Stomach smooth muscle (tissue), 2 donors: ENCODE data around the gene RXYLT1.

Source experiments
- H3K27ac ChIP-seq: one replicate; pipeline ENCODE4 v1.7.0; 2013; ENCODE audit warnings: mild to moderate bottlenecking, low read length, inconsistent platforms
- H3K27me3 ChIP-seq, 2 donors: one replicate each; pipeline ENCODE4 v1.7.0; 2013; ENCODE audit warnings: low read length in 2 of 2; ENCODE audit not compliant: insufficient read depth in 2 of 2, control insufficient read depth in 1 of 2
- H3K36me3 ChIP-seq, 2 donors: one replicate each; pipeline ENCODE4 v1.7.0; 2013; ENCODE audit warnings: low read length in 2 of 2; ENCODE audit not compliant: control insufficient read depth in 2 of 2, insufficient read depth in 2 of 2
- H3K4me1 ChIP-seq: one replicate; pipeline ENCODE4 v1.7.0; 2013; ENCODE audit warnings: low read length; ENCODE audit not compliant: control insufficient read depth, insufficient read depth
- H3K4me3 ChIP-seq, 2 donors: one replicate each; pipeline ENCODE4 v1.7.0; 2013; ENCODE audit warnings: low read length in 2 of 2
- H3K9ac ChIP-seq, 2 donors: one replicate each; pipeline ENCODE4 v1.7.0; 2013; ENCODE audit warnings: low read length in 2 of 2, mild to moderate bottlenecking in 1 of 2
- H3K9me3 ChIP-seq, 2 donors: one replicate each; pipeline ENCODE4 v1.7.0; 2013; ENCODE audit warnings: low read length in 2 of 2; ENCODE audit not compliant: control insufficient read depth in 2 of 2
- donor health status: healthy.
- donor health status: Pancreatic carcinoma.

RXYLT1 gene

GRCh38 chr12:63855299-63855698, 75.6 kb downstream of the RXYLT1 start:
- Histone ChIP-seq H3K36me3 (no peaks in the 10 kb centered on the region), H3K27ac (no peak overlapping the region), H3K9me3 (no peaks in the 10 kb centered on the region), H3K4me3 (no peak overlapping the region), H3K4me1 (peaks cover under 1% of the 10 kb centered on the region), H3K9ac (no peak overlapping the region), H3K27me3 (no peaks in the 10 kb centered on the region)

DNA sequence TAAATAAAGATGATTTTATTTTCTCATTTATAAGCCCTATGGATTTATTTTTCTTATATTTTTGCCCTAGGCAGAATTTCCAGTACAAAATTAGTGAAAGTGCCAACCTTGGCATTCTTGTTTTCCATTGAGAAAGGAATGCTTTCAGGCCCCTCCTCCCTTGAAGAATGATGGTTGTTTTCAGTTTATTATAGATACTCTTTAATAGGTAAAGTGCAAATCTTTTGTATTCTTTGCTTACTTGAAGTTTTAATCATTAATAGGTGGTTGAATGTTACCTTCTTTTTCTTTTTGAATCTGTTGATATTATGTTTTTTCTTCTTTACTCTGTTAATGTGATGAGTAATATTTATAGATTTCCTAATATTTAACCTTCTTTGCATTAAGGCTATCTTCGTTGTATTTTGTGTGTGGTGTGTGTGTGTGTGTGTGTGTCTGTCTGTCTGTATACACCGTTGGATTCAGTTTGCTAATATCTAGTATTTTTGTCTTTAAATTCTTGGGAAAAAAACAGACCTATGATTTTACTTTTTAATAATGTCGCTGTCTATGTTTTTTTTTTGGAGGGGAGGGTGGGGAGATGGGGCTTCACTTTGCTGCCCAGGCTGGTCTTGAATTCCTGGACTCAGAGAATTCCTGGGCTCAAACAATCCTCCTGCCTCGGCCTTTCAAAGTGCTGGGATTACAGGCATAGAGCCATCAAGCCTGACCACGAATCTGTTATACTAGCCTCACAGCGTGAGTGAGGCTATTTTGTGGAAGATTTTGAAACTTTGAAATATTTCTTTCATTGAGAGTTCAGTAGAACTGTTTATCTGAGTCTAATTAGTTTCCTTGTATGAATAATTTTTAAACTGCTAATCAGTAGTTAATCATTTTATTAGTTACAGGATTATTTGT, 78.3 kb downstream of the RXYLT1 start:
- H3K9ac ChIP-seq = no peak overlapping the region
- no peaks in the 10 kb centered on the region for H3K27me3 ChIP-seq
- H3K4me3 ChIP-seq = no peak overlapping the region
- H3K27ac ChIP-seq = no peak overlapping the region
- H3K36me3 ChIP-seq = no peaks in the 10 kb centered on the region
- H3K4me1 ChIP-seq = peaks cover 3% of the 10 kb centered on the region
- no peaks in the 10 kb centered on the region for H3K9me3 ChIP-seq
